GM04504 (cell line): ENCODE results near the gene SEL1L.
"Not testable (repeated sequence)": the region's sequence is repeated elsewhere in the genome, so short reads cannot be mapped to it uniquely, and the experiment has no call there.

ENCODE experiments used
- DNase-seq: peaks from one replicate; pipeline ENCODE4 v3.0.0-alpha.2; 2012; ENCODE audit warnings: low read depth

The SEL1L gene

GRCh38 chr14:81533536-81534343, at the start of gene SEL1L:
SEL1L (minus strand) TSS chr14:81533853; CDS start chr14:81533744, 109 bp downstream.
- peak; percentile 100 for DNase-seq

GRCh38 chr14:81582420-81582819, 48.8 kb upstream of the SEL1L start:
- no peak for DNase-seq

- no peak for DNase-seq
These were observed 45.5 kb upstream of the SEL1L start for GRCh38 chr14:81579115-81579514.

- DNase-seq, result no peak
These were observed 37.8 kb upstream of the SEL1L start for GRCh38 chr14:81571437-81571836.

GRCh38 chr14:81567302-81567701, 33.6 kb upstream of the SEL1L start:
- DNase-seq, result no peak

GRCh38 chr14:81565441-81566290, 32.0 kb upstream of the SEL1L start:
- DNase-seq, result no peak

- DNase-seq, result no peak
These were observed 29.2 kb upstream of the SEL1L start for GRCh38 chr14:81562818-81563217.

- DNase-seq, result no peak
These were observed 27.6 kb upstream of the SEL1L start for GRCh38 chr14:81561084-81561775.

GRCh38 chr14:81559385-81559784, 25.7 kb upstream of the SEL1L start:
- DNase-seq, result no peak

- no peak for DNase-seq
These were observed 23.5 kb upstream of the SEL1L start for GRCh38 chr14:81557146-81557545.

- no peak for DNase-seq
These were observed 22.0 kb upstream of the SEL1L start for GRCh38 chr14:81555684-81556083.

GRCh38 chr14:81555051-81555450, 21.4 kb upstream of the SEL1L start:
- no peak for DNase-seq

GRCh38 chr14:81551471-81551870, 17.8 kb upstream of the SEL1L start:
- DNase-seq, result no peak

- DNase-seq, result no peak
These were observed 16.5 kb upstream of the SEL1L start for GRCh38 chr14:81550001-81550637.

GRCh38 chr14:81541206-81541605, 7.6 kb upstream of the SEL1L start:
- DNase-seq, result not testable (repeated sequence)

- no peak for DNase-seq
These were observed 3.5 kb upstream of the SEL1L start for GRCh38 chr14:81537193-81537592.

- DNase-seq, result no peak
These were observed 2.7 kb upstream of the SEL1L start for GRCh38 chr14:81536241-81536771.

GRCh38 chr14:81535396-81536164, 1.9 kb upstream of the SEL1L start:
- DNase-seq, result no peak

GRCh38 chr14:81534510-81535074, 939 bp upstream of the SEL1L start:
- no peak for DNase-seq

- DNase-seq, result no peak
These were observed 479 bp downstream of the SEL1L start for GRCh38 chr14:81533212-81533535.

GRCh38 chr14:81529391-81529790, 4.3 kb downstream of the SEL1L start:
- no peak for DNase-seq
